GM18502 (cell line): ENCODE results near the gene ALKBH6.

ENCODE experiments used
- ATAC-seq: cut with Tn5 transposase; IDR thresholded peaks from one replicate; pipeline ENCODE4 v1.9.1; 2021; ENCODE audit warnings: mild to moderate bottlenecking; ENCODE audit not compliant: unreplicated experiment, poor library complexity

The ALKBH6 gene

DNA sequence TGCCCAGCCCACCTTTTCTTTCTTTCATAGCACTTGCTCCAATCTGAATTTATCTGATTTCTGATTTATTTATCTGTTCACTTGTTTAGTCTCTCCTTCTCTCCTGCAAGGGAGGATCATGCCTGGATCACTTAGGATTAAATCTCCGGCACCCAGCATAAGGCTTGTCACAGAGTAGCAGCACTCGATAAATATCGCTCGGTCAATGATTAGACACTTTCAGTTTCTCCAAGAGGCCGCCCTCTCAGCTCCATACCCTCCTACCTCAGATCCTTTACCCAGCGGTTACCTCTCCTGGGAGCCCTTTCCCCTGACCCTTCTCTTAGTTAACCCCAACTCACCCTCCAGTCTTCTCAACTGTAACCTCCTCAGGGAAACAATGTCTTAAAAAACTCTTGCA is 17.3 kb upstream of the ALKBH6 start:
- ATAC-seq: no peak

DNA sequence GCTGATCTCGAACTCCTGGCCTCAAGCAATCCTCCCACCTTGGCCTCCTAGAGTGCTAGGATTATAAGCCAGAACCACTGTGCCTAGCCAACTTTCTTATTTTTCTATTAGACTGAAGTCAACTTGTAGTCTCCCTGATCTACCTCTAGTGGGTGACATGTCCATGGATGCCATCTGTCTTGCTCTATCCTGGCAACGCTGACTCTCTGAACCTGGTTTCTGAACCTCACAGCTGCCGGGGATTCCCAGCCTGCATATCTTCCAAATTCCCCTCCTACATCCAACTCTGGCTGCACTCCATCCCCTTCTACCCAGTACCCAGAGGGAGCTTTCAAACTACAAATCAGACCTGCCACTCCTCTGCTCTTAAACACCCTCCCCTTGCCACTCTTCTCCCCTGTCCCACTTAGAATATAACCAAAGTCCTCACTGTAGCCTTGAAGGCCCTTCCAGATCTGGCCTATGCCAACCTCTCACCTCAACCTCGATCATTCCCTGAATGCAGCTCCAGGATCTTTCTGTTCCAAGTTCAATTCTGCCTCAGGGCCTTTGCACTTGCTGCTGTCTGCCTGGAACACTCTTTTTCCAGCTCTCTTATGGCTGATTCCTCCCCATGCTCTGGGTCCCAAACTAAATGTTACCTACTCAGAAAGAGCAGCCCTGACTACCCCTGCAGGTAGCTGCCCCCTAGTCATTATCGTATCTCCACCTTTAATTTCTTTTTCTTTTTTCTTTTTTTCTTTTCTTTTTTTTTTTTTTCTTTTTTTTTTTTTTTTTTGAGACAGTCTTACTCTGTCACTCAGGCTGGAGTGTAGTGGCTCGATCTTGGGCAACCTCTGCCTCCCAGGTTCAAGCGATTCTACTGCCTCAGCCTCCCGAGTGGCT is 16.5 kb upstream of the ALKBH6 start:
- ATAC-seq: no peak

DNA sequence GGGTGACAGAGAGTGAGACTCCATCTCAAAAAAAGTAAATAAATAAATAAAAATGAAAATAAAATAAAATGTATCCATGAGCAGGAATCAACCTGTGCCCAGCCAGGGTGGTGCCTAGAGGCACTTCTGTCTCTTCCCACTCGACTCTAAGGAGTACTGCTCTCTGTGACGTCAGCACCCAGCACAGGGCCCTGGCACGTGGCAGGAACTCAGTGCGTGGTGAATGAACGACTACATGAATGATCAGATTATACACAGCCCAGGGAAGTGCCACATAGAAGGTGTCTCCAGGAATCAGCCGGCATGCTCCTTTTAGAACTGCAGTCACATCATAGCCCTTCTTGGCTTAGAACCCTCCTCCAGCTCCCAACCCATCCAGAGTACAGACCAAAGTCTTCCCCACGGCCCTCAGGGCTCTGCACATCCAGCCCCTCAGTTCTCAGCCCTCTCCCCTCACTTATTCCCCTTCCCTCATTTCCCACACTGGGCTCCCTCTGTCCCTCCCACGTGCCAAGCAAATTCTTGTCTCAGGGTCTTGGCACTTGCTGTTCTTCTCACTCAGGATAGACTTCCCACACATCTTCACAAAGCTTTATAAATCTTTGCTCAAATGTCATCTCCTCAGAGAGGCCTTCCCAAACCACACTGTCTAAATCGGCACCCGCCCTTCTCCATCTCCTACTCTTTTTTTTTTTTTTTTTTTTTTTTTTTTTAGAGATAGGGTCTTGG is 14.5 kb upstream of the ALKBH6 start:
- no peak for ATAC-seq

- no peak for ATAC-seq
Observed at GRCh38 chr19:36027696-36028095, 13.7 kb upstream of the ALKBH6 start.

GRCh38 chr19:36026091-36026876 is 12.3 kb upstream of the ALKBH6 start:
- no peak for ATAC-seq

DNA sequence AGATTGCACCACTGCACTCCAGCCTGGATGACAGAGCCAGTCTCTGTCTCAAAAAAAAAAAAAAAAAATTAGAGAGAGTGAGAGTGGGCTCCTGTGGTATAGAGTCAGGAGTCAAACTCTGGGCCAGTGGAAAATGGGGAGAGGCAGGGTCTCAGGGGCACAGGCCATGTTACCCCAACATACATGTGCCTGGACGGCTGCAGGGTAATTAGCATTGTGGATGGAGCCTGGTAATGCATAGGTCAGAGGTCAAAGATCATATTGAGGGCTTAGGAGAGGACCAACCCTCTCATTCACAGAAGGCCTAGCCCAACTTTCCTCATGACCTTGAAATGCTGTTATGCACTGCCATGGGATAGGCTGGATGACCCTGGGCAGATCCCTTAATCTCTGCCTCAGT is 11.5 kb upstream of the ALKBH6 start:
- ATAC-seq: no peak

DNA sequence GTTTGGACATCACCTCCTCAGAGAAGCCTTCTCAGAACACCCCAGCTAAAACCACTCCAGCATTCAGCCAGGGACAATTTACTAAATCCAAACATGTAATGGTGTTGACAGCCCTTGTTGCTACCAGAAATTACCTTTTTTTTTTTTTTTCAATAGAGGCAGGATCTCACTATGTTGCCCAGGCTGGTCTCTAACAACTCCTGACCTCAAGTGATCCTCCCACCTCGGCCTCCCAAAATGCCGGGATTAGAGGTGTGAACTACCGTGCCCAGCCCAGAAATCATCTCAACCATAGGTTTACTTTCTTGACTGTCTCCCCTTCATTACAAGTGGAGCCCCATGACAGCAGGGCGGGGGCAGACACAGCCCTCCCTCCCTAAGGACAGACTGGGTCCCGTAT is 9.4 kb upstream of the ALKBH6 start:
- no peak for ATAC-seq

- ATAC-seq: no peak
Observed at GRCh38 chr19:36019061-36019670, 5.2 kb upstream of the ALKBH6 start.

DNA sequence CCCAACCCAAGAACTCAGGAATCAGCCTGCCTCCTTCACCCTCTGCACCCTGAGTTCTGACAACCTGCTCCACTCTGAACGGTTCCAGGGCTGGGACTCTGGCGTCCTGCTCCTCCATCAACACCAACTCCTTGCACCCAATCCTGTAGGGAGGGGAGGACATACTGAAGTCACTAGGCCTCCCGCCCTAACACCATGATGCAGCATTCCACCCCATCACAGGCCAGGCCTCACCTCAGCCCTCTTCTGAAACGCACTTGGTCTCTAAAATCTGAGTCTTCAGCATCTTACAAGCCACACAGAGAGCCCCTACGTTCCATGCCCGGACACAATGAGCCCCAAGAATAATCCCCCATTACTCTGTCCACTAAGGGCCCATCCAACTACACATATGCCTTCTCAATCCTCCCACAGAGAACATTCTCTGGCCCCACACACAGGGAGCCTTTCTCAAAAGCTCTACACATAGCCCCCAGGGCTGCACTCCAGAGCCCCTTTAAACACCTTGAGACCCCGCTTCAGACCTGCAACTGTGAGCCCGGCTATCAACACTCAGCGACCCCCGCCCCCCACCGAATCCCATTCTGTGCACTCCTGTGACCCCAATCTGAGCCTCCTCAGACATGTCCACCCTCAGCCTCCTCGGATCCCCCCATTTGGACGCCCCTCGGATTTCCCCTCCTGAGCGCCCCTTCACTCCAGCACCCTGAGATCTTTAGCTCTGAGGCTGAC is 567 bp downstream of the ALKBH6 start:
- ATAC-seq: no peak

GRCh38 chr19:36010402-36010801 is 3.6 kb downstream of the ALKBH6 start:
- ATAC-seq: no peak

GRCh38 chr19:36009633-36010379 is 4.2 kb downstream of the ALKBH6 start:
- no peak for ATAC-seq

GRCh38 chr19:36009220-36009619 is 4.8 kb downstream of the ALKBH6 start:
- ATAC-seq: no peak

DNA sequence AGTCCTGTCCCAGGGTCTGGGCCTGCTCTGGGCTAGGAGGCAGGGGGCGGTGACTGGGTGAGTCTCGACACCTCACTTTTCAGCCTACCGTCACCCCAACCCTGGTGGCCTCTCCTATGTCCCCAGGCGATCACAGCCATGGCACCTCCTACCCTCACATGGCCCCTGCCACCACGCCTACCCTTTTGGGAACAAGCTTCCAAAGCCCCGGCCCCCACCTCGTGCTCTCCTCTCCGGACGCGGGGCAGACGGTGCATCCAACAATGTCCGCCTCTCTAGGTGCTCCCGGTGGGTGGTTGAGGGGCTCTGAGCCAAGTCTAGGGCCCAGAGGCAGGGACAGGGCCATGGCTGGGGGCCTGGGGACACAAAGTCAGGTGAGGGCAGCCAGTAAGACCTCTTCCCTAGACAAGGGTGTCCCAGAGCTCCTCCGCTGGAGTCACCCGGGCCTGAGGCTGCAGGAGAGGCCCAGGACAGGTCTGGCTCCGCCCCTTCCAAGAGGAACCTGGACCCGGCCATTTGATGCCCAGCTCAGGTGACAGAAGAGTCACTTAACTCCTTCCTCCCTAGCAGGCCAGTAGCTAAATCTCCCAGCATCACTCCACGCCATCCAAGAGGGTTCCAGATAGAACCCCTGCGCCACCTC is 5.6 kb downstream of the ALKBH6 start, which contains the start of gene SYNE4:
Gene SYNE4 (minus strand): TSS at position 478 of the 643 bp plus-strand sequence. CDS start 132 bp downstream, at position 346.
- no peak for ATAC-seq

GRCh38 chr19:36006955-36007354 is 7.1 kb downstream of the ALKBH6 start:
- ATAC-seq: no peak

- ATAC-seq: no peak
Observed at GRCh38 chr19:36003284-36003683, 10.7 kb downstream of the ALKBH6 start.

DNA sequence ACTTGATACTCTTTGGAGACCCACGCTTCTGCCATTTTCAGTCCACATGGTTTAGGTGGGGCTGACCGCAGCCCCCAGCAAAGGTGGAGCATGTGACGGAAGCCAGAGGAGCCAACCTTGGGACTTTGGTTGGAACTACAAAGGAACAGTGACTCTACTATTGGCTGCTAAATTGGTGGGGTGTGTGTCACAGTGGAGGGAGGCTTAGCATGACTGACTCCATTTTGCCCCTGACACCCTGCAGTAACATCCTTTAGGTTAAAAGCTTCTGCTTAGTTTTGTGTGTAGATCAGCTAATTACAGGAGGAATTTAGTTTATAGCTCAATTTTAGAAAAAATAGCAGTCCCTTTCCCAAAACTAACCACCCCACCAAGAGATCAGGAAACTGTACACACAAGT is 12.4 kb downstream of the ALKBH6 start:
- no peak for ATAC-seq

GRCh38 chr19:35996777-35997176 is 17.2 kb downstream of the ALKBH6 start:
- no peak for ATAC-seq
